Activated CD8-positive, alpha-beta memory T cell treated with anti-CD3 and anti-CD28 coated beads, Interleukin-2, amount 50 U/mL, for 4 hours (primary cell): ENCODE results near the gene THSD7A.

Experiments
- DNase-seq: peaks from one replicate; pipeline ENCODE4 v3.0.0-alpha.2; 2020

THSD7A gene

GRCh38 chr7:11437994-11438393, 394.0 kb downstream of the THSD7A start:
- DNase-seq: no peak

GRCh38 chr7:11436773-11437524, 395.0 kb downstream of the THSD7A start:
- DNase-seq: no peak

DNA sequence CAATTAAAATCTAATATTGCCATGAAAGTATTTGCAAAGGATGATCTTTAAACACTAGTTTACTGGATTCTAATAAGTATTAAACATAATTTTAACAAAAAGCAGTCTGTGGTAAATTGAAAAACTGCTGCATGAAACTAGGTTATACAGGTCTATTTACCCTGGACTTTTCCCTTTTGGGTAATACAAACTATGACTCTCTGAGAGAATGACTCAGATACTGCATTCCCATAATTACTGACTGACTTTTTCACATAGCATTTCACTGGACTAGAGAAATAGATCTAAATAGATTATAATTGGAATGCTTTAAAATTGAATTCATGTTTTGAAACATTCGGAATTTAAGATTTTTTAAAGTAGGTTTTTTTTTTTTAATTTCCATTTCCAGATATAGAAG, 395.7 kb downstream of the THSD7A start:
- no peak for DNase-seq

- DNase-seq: no peak
Measured at GRCh38 chr7:11434366-11434765, 397.6 kb downstream of the THSD7A start.

DNA sequence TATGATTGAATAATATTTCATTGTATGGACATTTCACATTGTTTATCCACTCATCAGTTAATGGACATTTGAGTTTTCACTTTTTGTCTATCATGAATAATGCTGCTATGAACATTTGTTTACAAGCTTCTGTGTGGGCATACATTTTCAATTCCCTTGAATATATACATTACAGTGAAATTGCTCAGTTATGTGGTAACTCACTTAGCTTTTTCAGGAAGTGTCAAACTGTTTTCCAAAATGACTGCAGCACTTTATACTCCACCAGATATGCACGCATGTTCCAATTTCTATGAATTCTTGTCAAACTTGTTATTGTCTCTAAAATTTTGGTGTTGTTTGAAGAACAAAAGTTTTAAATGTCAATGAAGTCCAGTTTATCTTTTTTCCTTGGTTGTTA, 401.2 kb downstream of the THSD7A start:
- no peak for DNase-seq

- DNase-seq: no peak
Measured at GRCh38 chr7:11430112-11430511, 401.9 kb downstream of the THSD7A start.

DNA sequence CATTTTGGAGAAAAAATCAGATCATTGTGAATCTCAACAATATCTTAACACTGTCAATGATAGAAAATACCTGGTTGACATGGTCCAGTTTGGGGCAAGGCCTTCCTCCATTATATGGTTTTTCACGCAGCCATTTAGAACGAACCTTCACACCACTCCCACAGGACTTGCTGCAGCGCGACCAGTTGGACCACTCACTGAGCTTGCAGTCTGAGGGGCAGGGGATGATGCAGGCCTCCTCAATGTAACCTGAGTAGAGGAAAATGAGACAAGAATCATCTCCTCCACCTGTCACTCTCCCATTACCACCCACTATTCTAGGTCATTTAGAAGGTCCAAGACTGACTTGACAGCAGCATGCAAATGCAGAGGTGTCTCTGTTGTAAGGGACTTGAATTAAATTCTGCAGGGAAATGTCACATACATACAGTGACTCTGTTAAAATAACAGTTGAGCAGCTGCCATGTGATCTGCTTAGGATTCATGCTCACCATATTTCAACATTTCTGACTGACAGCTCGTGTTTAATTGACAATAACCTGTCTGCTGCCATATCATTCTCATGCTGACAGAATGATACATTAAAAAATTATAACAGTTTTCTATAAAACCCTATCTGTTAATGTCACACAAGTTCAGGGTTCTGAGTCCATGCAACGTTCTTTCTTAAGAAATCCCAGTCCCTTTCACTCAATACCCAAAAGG, 403.0 kb downstream of the THSD7A start:
- DNase-seq: no peak

DNA sequence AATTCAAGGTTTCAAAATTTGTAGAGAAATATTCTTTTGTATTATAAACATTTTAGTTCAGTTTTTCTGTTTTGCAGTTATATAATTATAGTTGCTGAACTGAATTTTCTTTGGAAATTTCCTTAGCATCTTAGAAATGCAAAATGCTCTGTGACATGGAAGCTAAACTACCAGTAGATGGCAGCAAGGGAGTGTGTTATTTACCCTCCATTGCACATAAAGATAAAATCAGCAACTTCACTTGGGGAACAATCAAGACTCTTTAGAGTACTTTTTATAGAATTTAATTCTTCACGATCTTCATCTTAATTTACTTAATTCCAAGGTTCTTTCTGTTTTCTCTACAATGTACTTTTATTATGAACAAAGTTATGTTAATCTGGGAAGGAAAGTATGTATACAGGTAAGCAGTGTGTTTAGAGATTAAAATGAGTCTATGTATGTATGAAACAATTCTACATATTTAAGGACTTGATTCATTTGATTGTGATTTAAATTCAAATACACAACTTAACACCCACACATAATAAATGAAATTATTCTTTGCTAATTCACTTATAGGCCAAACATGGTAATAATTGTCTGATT, 404.2 kb downstream of the THSD7A start:
- no peak for DNase-seq

- DNase-seq: no peak
Measured at GRCh38 chr7:11424006-11424405, 408.0 kb downstream of the THSD7A start.

- DNase-seq: no peak
Measured at GRCh38 chr7:11420049-11420448, 411.9 kb downstream of the THSD7A start.

GRCh38 chr7:11416641-11417458, 415.1 kb downstream of the THSD7A start:
- no peak for DNase-seq

DNA sequence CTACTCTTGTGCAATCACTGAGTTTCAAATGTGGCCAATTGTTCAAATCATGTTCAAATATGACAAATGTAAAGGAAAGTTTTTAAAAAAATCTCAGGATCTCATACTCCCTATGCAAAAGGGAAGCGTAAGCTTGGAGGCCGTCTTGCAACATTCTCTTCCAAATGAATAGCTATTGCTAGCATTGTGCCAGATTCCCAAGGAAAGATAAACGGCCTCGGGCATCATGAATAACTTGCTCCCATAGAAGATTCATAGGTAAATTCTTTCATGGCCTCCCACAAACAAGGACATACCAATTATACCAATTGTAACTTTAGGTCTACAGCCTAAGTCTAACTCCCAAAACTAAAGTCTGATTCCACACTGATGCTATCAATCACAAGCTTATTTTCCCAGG, 416.9 kb downstream of the THSD7A start:
- DNase-seq: no peak

GRCh38 chr7:11413901-11414300, 418.1 kb downstream of the THSD7A start:
- no peak for DNase-seq

DNA sequence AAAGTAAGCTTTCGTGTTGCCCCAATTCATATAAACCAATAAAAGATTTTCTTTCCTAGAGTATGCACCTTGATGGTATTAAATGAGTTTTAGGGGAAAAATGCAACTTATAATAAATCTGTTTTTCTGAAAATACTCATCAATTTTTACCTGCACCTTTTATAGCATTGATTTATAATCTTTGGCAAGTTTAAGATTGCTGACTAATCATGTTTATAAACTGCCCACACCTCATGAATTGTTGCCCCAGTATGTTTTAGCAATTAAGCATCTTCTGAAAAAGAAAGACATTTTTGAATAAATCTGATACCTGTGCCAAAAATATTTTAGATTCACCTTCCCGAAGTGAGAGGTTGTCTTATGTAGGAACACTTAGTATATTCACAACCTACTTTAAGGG, 420.0 kb downstream of the THSD7A start:
- DNase-seq: no peak

DNA sequence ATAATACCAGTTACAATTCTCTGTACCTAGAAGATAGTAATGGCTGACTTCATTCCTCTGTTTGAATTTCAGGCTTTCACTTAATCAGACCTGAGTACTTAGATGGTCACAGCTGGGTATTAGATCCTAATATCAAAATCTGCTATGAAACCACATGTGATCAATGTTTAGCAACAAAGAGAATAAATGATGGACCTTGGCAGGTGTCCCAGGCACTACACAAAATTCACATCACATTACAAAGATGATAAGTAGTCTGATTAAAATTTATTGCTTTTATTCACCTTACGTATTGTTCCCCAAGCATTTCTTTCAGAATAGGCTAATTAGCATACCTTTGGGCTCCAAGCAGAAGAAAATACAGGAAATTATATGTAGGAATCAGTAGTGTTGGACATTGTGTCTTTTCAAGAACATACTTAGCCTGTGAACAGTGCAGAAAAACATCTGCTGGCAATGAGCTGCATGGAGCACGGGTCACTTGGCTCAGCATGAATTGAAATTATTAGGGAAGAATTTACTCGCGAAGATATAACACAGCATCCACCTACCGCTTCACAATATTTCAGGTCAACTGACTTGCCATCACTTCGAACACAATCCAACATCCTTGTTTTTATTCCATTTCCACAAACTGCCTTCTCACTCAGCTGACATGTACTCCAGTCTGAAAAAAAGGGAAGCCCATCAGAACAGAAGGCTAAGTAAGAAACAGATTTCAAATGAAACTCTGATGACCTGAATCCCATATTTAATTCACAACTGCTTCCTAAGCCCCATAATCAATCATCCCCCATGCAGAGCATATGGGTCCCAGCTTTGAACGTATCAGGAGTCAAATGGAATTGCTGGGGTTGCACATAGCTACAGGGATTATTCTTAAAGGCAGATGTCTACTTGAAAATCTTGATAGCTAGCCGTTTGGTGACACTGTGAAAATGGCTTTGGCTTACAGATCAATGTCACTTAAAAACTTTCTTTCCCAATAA, 421.0 kb downstream of the THSD7A start:
- DNase-seq: no peak

DNA sequence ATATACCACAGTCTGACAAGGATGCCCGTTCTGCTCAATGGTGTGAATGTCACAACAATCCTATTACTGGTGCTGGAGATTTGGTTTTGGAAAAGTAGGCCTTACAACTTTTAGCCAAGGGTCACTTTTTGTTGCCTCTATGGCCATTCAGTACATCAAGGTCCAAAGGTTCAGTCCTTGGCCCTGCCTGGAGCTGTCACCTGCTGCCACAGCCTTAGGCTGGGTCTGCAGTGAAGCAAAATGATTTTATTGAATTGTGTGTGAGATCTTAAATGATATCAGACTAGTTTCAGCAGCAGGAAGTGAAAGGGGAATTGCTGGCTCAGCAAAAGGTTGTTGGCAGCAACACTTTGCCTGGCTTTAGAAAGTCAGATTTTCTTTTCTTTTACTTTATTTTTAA, 427.6 kb downstream of the THSD7A start:
- DNase-seq: no peak

DNA sequence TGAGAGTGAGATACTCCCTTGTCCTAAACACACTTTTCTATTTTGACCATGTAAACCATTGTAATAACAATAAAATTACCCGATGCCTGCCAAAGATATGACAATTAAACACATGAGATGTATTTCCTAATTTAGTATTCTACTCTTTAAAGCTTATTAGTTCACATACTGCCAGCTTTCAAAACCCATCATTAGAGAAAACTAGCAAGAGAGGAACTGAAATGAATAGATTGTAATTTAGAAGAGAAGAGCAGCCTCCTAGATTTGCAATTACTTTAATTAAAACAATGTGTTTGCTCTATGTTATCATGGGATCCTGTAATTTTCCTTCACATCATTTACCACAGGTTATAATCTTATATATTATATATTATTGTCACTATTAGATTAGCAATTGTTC, 428.2 kb downstream of the THSD7A start:
- DNase-seq: no peak

DNA sequence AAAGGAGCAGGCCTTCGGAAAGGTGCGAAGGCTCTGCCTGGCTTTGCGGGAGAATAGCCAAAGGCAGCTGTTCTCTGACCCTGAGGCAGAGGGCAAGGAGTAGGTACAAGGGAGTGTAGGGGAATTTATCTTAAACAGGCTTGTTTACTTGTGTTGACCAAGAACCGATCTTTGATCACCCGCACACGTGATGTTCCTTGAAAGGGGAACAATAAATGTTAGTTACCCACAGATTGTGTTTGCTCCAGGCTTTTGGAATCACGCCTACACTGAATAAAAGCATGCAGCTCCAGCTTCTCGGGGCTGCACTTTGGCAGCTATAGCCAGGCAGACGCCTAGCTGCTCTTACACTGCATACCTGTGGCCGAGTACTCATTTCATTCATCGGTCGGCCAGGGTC, 437.6 kb downstream of the THSD7A start:
- DNase-seq: no peak

DNA sequence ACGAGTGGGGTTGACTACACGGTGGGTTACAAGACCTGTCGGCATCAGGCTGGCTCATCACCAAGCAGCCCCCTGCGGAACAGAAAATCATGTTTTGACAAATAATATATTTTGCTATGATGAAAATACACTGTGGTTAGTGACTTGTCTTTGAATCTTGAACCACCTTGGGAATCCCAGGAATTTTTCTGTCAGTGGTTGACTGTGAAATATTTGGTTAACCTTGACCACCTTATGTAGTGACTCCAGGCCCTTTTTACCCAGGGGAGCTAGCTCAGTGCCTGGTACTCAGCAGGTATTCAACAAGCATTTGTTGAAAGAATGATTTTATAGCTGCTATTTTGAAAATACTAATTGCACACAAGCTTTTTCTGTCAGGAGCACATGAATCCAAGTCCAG, 452.4 kb downstream of the THSD7A start:
- no peak for DNase-seq

DNA sequence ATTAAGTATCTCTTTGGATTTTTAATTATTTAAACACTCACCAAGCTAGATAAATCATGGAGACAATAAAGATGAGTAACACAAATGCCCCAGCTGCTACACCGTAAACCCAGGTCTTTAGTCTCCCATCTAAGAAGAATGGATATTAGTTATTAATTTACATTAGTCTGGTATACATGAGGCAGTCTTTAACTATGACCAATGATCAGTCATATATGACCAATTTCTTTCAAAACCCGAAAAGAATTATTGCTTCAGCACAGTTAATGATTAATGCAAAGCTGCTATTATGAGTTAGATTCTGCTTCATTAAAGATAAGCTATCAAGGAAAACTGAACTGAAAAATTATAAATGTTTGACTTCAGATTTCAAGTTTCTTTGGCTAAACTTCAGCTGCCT, 455.5 kb downstream of the THSD7A start:
- DNase-seq: no peak

DNA sequence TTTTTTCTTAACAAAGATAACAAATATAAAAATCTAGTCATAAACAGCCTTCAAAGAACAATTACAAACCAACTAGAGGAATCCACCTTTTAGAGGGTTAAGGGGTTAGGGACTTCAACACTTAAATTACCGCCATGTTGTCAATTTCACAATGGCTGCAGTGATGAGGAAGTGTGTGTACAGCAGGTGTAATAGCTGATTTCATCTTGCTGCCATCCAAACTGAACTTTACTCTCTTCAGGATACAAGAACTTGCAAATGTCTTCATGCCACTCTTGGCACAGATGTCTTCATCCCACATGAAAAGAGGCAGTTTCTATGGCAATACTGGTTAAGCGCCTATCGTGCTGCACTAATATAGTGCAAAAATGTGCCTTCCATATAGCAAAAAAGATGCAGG, 457.4 kb downstream of the THSD7A start:
- DNase-seq: no peak

- no peak for DNase-seq
Measured at GRCh38 chr7:11373546-11374142, 458.4 kb downstream of the THSD7A start.
